ENCODE measurements around the gene TNIK.

The TNIK gene

DNA sequence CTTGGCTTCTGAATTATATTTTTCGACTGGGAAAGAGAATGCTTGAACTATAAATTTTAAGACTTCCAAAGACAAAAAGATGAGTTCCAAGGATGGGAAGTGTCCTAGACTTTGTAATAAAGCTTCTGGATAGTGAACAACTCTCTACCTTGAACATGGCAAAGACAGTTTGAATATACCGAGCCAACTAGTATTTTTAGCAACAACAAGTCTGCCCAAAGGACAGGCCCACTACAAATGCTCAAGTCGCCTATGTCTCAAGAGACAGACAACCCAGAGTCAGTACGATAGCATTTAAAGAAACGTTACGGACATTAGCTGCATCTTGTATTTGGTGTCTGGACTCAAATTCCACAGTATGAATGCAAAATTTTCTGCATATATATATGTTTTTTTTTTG, 258.4 kb downstream of the TNIK start:
- TF ChIP-seq SIN3A (IDR thresholded peaks at IDR 0.05; ENCODE audit: borderline replicate concordance, insufficient read depth, low read length) = no peak
- TF ChIP-seq POLR2AphosphoS5 (IDR thresholded peaks at IDR 0.05; ENCODE audit: low read depth, low read length) = no peak
- TF ChIP-seq TAF1 (IDR thresholded peaks at IDR 0.05; ENCODE audit: borderline replicate concordance, insufficient read depth, low read length) = no peak
- TF ChIP-seq, protein P1, sequence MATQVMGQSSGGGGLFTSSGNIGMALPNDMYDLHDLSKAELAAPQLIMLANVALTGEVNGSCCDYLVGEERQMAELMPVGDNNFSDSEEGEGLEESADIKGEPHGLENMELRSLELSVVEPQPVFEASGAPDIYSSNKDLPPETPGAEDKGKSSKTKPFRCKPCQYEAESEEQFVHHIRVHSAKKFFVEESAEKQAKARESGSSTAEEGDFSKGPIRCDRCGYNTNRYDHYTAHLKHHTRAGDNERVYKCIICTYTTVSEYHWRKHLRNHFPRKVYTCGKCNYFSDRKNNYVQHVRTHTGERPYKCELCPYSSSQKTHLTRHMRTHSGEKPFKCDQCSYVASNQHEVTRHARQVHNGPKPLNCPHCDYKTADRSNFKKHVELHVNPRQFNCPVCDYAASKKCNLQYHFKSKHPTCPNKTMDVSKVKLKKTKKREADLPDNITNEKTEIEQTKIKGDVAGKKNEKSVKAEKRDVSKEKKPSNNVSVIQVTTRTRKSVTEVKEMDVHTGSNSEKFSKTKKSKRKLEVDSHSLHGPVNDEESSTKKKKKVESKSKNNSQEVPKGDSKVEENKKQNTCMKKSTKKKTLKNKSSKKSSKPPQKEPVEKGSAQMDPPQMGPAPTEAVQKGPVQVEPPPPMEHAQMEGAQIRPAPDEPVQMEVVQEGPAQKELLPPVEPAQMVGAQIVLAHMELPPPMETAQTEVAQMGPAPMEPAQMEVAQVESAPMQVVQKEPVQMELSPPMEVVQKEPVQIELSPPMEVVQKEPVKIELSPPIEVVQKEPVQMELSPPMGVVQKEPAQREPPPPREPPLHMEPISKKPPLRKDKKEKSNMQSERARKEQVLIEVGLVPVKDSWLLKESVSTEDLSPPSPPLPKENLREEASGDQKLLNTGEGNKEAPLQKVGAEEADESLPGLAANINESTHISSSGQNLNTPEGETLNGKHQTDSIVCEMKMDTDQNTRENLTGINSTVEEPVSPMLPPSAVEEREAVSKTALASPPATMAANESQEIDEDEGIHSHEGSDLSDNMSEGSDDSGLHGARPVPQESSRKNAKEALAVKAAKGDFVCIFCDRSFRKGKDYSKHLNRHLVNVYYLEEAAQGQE (IDR thresholded peaks at IDR 0.05; ENCODE audit: insufficient read depth in 1 of 2, low read depth in 2 of 2, low read length in 2 of 2) = no peak
- TF ChIP-seq FOXP2 (optimal IDR thresholded peaks at IDR 0.05; ENCODE audit: borderline replicate concordance, extremely low read depth, extremely low read length, insufficient read depth) = no peak

DNA sequence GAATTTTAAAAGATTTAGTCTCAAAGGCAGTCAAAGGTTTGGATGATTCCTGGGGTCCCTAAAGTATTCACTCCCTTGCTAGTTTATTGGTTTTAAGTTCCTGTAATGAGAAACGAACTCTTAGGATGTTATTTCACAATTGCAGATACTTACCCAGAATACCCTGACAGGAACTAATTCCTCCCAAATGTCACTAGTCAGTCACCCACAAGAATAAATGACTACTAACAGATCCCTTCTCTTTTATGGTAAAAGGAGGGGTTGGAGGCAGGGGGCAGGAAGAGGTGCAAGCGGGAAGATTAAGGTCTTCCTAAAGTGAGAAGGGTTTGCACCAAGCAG, 259.5 kb downstream of the TNIK start:
- no peak for TF ChIP-seq TAF1 (IDR thresholded peaks at IDR 0.05; ENCODE audit: borderline replicate concordance, insufficient read depth, low read length)
- no peak for TF ChIP-seq SIN3A (IDR thresholded peaks at IDR 0.05; ENCODE audit: borderline replicate concordance, insufficient read depth, low read length)
- TF ChIP-seq, protein P1 (IDR thresholded peaks at IDR 0.05; ENCODE audit: insufficient read depth in 1 of 2, low read depth in 2 of 2, low read length in 2 of 2) = no peak
- no peak for TF ChIP-seq FOXP2 (optimal IDR thresholded peaks at IDR 0.05; ENCODE audit: borderline replicate concordance, extremely low read depth, extremely low read length, insufficient read depth)
- TF ChIP-seq POLR2AphosphoS5 (IDR thresholded peaks at IDR 0.05; ENCODE audit: low read depth, low read length) = no peak

DNA sequence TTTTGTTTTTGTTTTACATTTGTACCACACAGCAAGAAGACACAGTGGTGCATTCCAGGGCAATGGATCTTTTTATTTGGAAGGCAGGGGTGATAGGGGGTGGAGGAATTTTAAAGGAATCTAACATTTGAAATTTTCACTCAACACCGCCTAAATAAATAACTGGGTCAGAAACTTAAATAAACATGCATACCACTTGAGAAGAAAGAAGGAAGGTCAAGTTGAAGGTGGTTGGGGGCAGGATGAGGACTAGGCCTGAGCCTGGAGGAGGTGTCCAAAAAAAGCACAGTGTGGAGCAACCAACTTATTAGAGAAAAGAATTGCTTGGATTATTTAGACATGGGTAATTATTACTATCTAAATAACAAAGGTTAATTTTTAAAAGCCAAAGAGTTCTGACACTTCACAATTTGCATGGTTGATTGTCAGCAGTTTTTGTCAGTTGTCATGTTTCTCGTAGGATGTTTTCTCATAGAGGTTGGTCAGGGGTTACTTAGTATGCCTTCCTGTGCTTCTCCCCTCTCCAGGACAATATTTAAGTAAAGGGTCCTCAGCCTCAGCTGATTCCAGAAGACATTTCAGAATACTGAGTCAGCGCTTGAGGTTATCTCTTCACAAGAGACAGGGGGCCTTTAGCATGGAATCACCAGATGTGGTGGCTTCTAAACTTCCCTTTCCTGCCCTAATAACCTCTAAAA, 260.0 kb downstream of the TNIK start:
- TF ChIP-seq FOXP2 (optimal IDR thresholded peaks at IDR 0.05; ENCODE audit: borderline replicate concordance, extremely low read depth, extremely low read length, insufficient read depth) = no peak
- TF ChIP-seq SIN3A (IDR thresholded peaks at IDR 0.05; ENCODE audit: borderline replicate concordance, insufficient read depth, low read length) = no peak
- no peak for TF ChIP-seq TAF1 (IDR thresholded peaks at IDR 0.05; ENCODE audit: borderline replicate concordance, insufficient read depth, low read length)
- TF ChIP-seq, protein P1 (IDR thresholded peaks at IDR 0.05; ENCODE audit: insufficient read depth in 1 of 2, low read depth in 2 of 2, low read length in 2 of 2) = no peak
- TF ChIP-seq POLR2AphosphoS5 (IDR thresholded peaks at IDR 0.05; ENCODE audit: low read depth, low read length) = no peak

DNA sequence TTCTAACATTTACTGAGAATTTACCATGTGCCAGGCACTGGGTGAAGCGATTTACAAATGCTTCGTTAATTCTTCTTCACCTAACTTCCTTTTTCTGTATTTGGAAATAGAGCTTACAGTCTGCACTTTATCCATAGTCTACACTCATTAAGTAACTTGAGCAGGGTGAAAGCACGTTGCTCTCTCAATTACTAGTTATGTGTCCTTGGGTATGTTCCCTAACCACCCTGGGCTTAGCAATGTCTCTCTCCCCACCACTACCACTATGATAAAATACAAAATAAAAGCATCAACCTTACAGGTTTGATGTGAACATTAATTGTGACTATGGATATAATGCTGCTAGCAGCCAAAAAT, 260.8 kb downstream of the TNIK start:
- TF ChIP-seq SIN3A (IDR thresholded peaks at IDR 0.05; ENCODE audit: borderline replicate concordance, insufficient read depth, low read length) (no peak), TAF1 (IDR thresholded peaks at IDR 0.05; ENCODE audit: borderline replicate concordance, insufficient read depth, low read length) (no peak), POLR2AphosphoS5 (IDR thresholded peaks at IDR 0.05; ENCODE audit: low read depth, low read length) (no peak), FOXP2 (optimal IDR thresholded peaks at IDR 0.05; ENCODE audit: borderline replicate concordance, extremely low read depth, extremely low read length, insufficient read depth) (no peak)
- TF ChIP-seq, protein P1 (IDR thresholded peaks at IDR 0.05; ENCODE audit: insufficient read depth in 1 of 2, low read depth in 2 of 2, low read length in 2 of 2) = no peak

Data from PFSK-1 (cell line).